ENCODE results near the gene PER3. TPM values are rescaled to one million over a fixed set of nuclear protein-coding genes. Genes with fewer than 3 reads are reported as not detected.

The PER3 gene
- total RNA-seq, 1 experiment from 2014 or later: 9.0 TPM

DNA sequence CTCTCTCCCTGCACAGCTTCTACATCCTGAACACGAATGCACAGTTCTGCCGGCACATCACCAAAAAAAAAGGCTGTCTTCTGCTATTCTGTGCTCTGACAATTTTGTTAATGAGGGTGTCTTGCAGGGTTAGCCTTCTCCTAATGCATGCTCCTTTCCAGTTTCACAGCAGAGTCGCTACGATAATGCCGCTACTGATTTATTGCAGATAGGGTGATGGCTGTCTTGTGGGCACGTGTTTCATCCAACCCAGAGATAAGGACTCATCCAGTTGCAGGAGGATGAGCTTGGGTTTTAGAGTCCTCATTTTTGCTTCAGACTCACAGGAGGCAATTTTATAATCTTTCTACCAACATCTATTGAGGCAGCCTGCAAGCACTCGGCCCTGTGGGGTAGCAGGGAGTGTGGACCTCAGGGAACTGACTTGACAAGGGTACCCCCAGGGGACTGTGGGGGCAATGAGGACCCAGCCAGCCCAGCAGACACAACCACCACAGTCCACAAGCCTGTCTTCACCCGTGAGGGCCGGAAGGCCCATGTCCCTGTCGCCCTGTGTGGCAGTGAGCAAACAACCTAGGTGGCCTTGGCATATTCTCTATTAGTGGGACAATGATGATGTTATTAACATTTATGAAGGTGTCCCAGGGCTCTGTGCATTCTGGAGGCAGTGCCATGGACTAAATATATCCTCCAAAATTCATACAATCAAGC is 84.1 kb downstream of the PER3 start:
- TF ChIP-seq, protein P1, sequence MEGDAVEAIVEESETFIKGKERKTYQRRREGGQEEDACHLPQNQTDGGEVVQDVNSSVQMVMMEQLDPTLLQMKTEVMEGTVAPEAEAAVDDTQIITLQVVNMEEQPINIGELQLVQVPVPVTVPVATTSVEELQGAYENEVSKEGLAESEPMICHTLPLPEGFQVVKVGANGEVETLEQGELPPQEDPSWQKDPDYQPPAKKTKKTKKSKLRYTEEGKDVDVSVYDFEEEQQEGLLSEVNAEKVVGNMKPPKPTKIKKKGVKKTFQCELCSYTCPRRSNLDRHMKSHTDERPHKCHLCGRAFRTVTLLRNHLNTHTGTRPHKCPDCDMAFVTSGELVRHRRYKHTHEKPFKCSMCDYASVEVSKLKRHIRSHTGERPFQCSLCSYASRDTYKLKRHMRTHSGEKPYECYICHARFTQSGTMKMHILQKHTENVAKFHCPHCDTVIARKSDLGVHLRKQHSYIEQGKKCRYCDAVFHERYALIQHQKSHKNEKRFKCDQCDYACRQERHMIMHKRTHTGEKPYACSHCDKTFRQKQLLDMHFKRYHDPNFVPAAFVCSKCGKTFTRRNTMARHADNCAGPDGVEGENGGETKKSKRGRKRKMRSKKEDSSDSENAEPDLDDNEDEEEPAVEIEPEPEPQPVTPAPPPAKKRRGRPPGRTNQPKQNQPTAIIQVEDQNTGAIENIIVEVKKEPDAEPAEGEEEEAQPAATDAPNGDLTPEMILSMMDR (conservative IDR thresholded peaks at IDR 0.05): no peak
- no peaks in the 10 kb centered on the region for H3K4me1 Mint-ChIP-seq
- Histone ChIP-seq H4K8ac (replicated peaks; ENCODE audit: insufficient read length, low read depth, low read length) (no peak overlapping the region), H3K14ac (ENCODE audit: insufficient read depth, low read length) (no peak overlapping the region), H3K9ac (ENCODE audit: extremely low read depth, insufficient read length, low read length) (no peak overlapping the region), H3K4me1 (ENCODE audit: insufficient read depth, low read length) (no peaks in the 10 kb centered on the region), H3K18ac (ENCODE audit: insufficient read length, low read depth, low read length) (no peak overlapping the region), H3K4me2 (ENCODE audit: insufficient read depth, insufficient read length, low read length) (no peak overlapping the region), H3T11ph (ENCODE audit: low read length) (no peak overlapping the region), H2BK120ac (ENCODE audit: low read depth, low read length, poor library complexity, severe bottlenecking) (no peak overlapping the region), H2AFZ (ENCODE audit: low read length) (no peak overlapping the region), H4K5ac (ENCODE audit: insufficient read length, low read depth, low read length) (no peak overlapping the region), H2BK5ac (ENCODE audit: insufficient read length, low read length) (no peak overlapping the region), H3K23ac (ENCODE audit: insufficient read length, low read depth, low read length) (no peak overlapping the region), H3K27ac (ENCODE audit: insufficient read length, low read depth, low read length) (no peak overlapping the region), H3K4ac (ENCODE audit: low read depth, low read length) (no peak overlapping the region), H3K9me3 (ENCODE audit: control insufficient read depth, low read depth, low read length) (no peaks in the 10 kb centered on the region), H3K79me2 (ENCODE audit: insufficient read depth, low read length) (no peaks in the 10 kb centered on the region), H3K23me2 (ENCODE audit: insufficient read length, low read depth, low read length, poor library complexity, severe bottlenecking) (no peaks in the 10 kb centered on the region), H4K20me1 (ENCODE audit: control insufficient read depth, insufficient read depth, insufficient read length) (no peaks in the 10 kb centered on the region), H3K27me3 (ENCODE audit: insufficient read depth, low read length) (no peaks in the 10 kb centered on the region), H2BK15ac (ENCODE audit: low read depth, low read length) (no peak overlapping the region), H4K91ac (ENCODE audit: insufficient read length, low read depth, low read length) (no peak overlapping the region), H3K79me1 (ENCODE audit: insufficient read depth, low read depth, low read length, poor library complexity, severe bottlenecking) (no peaks in the 10 kb centered on the region), H2BK20ac (ENCODE audit: low read depth, low read length, poor library complexity, severe bottlenecking) (no peak overlapping the region), H2BK12ac (ENCODE audit: insufficient read length, low read depth, low read length) (no peak overlapping the region), H2AK5ac (ENCODE audit: insufficient read length, low read length) (no peak overlapping the region), H3K56ac (ENCODE audit: insufficient read length, low read depth, low read length) (no peak overlapping the region)
- no peaks in the 10 kb centered on the region for H3K9me3 Mint-ChIP-seq
- no peaks in the 10 kb centered on the region; a peak in 1 of 7 replicates for H3K36me3 Mint-ChIP-seq (ENCODE audit: insufficient read depth in 1 of 3, low read depth in 3 of 3)
- no peak for DNase-seq
- H3K27ac Mint-ChIP-seq: no peak overlapping the region
- no peak overlapping the region for H3K4me3 Mint-ChIP-seq
- no CpG with 5 or more reads among the region's 10 CpGs for WGBS (ENCODE audit: extremely low coverage, insufficient read length, low lambda C conversion rate)
- H3K27me3 Mint-ChIP-seq (ENCODE audit: low read depth): peaks cover 5% of the 10 kb centered on the region

Data from H9 (cell line).